Adipocyte (in vitro differentiated cells): ENCODE measurements around the gene GFOD2.

Source experiments
- DNase-seq: peaks from one replicate; pipeline ENCODE4 v3.0.0-alpha.2; 2015; ENCODE audit warnings: low read depth
- H3K27me3 ChIP-seq: replicated peaks from 2 replicates; pipeline ENCODE4 v1.7.0; 2013; ENCODE audit warnings: mild to moderate bottlenecking, low read length, moderate library complexity; ENCODE audit not compliant: control insufficient read depth, insufficient read depth
- H3K36me3 ChIP-seq: 2 replicates; pipeline ENCODE4 v1.7.0; 2013; ENCODE audit warnings: low read length, mild to moderate bottlenecking, moderate library complexity; ENCODE audit not compliant: control insufficient read depth, insufficient read depth, severe bottlenecking
- H3K4me1 ChIP-seq: 2 replicates; pipeline ENCODE4 v1.7.0; 2013; ENCODE audit warnings: mild to moderate bottlenecking, low read length, moderate library complexity; ENCODE audit not compliant: control insufficient read depth, insufficient read depth
- H3K4me3 ChIP-seq: 2 replicates; pipeline ENCODE4 v1.7.0; 2013; ENCODE audit warnings: mild to moderate bottlenecking, low read length, moderate library complexity
- H3K9ac ChIP-seq: 2 replicates; pipeline ENCODE4 v1.7.0; 2013; ENCODE audit warnings: mild to moderate bottlenecking, low read length, moderate library complexity
- H3K9me3 ChIP-seq: 2 replicates; pipeline ENCODE4 v1.7.0; 2013; ENCODE audit warnings: mild to moderate bottlenecking, low read length, moderate library complexity; ENCODE audit not compliant: control insufficient read depth

The GFOD2 gene

DNA sequence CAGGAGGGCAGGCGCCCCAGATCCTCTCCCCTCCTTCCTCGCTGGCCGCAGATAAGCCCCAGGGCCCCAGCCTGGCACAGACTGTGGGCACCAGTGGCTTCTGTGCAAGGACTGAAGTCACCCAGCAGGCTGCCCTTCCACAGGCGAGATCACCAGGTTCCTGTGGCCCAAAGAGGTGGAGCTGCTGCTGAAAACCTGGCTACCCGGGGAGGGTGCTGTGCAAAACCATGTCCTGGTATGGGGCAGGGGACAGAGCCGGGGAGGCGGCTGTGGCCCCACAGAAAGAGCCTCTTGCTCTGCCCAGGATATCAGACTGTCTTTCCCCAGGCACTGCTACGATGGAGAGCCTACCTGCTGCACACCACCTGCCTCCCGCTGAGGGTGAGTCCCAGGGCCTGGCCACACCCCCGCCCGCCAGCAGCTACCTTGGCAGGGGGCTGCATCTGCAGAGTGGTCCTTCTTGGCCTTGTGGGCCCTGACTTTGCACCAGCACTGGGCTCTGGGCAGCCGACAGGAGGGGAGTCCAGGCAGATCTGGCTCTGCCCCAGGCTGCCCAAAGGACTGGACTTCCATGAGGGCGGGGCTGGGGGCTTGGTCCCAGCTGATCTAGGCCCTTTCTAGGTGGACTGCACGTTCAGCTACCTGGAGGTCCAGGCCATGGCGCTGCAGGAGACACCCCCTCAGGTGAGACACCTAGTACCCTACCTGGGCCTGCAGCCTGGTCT, 73.6 kb downstream of the GFOD2 start:
- H3K9ac ChIP-seq: no peak overlapping the region
- no peaks in the 10 kb centered on the region for H3K9me3 ChIP-seq
- H3K4me3 ChIP-seq: no peak overlapping the region
- no peak for DNase-seq
- H3K27me3 ChIP-seq: peaks cover 46% of the 10 kb centered on the region
- no peaks in the 10 kb centered on the region for H3K36me3 ChIP-seq
- peaks cover 10% of the 10 kb centered on the region for H3K4me1 ChIP-seq

DNA sequence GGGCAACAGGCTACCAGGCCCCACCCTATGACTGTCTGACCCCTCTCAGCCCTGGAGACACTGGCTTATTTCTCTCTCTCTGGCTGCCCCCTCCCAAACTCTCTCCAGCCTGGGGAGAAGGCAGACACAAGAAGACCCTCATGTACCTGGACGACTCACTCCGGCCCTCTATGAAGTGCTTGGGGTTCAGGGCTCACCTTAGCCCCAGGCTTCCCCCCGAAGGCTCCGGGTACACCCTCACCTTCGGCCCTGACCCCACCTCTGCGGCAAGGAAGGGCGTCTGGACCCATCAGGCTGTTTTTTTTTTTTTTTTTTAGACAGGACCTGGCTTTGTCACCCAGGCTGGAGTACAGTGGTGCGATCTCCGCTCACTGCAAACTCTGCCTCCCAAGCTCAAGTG, 75.1 kb downstream of the GFOD2 start:
- Histone ChIP-seq H3K4me3 (no peak overlapping the region), H3K9ac (no peak overlapping the region), H3K9me3 (no peaks in the 10 kb centered on the region), H3K4me1 (peaks cover 10% of the 10 kb centered on the region), H3K36me3 (peaks cover 1% of the 10 kb centered on the region), H3K27me3 (peaks cover 34% of the 10 kb centered on the region)
- DNase-seq: no peak

DNA sequence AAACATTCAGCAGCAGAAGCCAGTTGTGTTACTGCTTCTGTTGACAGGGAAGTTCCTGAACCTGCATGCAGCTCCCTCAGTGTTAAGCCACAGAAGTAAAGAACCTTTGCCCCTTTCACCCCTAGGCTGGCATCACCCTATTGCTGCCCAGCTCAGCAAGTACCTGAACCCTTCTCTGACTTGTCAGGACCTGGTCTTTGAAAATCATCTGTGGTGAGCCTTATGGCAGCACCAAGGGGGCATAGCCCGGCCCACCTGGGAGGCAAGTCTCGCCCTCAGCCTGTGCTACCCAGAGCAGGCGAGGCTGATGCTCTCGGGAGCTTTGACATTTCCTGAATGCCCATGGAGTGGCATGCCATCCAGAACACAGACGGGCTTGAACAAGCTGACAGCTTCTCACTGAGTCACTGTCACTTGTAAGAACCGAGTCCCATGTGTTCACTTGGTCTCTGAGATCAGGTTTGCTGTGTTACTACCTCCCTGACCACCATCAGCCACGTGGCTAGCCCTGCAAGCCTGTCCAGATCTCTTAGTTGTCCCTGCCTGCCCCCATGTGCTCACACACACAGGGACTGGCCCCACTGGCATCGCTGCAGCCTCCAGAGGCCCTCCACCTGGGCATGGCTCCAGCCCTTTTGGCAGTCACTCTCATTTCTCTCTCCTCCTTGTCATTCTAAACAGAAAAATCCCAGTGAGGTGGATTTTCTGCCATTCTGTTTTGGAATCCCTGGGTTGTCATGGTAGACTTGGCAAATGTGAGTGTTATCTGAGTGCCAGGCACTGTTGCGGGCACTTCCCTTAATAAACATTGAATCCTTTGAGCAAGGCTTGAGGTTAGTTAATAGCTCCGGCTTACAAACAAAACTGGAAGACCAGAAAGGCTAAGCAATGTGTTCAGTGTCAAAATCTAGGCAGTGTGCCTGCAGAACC, 77.1 kb downstream of the GFOD2 start:
- Histone ChIP-seq H3K4me3 (no peak overlapping the region), H3K27me3 (peaks cover 22% of the 10 kb centered on the region), H3K9ac (no peak overlapping the region), H3K4me1 (peaks cover 10% of the 10 kb centered on the region), H3K9me3 (no peaks in the 10 kb centered on the region), H3K36me3 (peaks cover 21% of the 10 kb centered on the region)
- peak; percentile 29 for DNase-seq

DNA sequence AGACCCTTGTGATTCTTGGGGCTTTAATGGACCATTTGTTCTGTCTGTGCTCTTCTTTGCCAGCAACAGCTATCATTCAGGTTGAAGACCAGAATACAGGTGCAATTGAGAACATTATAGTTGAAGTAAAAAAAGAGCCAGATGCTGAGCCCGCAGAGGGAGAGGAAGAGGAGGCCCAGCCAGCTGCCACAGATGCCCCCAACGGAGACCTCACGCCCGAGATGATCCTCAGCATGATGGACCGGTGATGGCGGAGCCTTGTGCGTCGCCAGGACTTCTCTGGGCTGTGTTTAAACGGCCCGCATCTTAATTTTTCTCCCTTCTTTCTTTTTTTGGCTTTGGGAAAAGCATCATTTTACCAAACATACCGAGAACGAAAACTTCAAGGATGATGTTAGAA, 81.5 kb downstream of the GFOD2 start:
- DNase-seq: no peak
- Histone ChIP-seq H3K9ac (no peak overlapping the region), H3K4me1 (peaks cover 13% of the 10 kb centered on the region), H3K27me3 (no peaks in the 10 kb centered on the region), H3K36me3 (peaks cover 45% of the 10 kb centered on the region), H3K4me3 (no peak overlapping the region), H3K9me3 (no peaks in the 10 kb centered on the region)

DNA sequence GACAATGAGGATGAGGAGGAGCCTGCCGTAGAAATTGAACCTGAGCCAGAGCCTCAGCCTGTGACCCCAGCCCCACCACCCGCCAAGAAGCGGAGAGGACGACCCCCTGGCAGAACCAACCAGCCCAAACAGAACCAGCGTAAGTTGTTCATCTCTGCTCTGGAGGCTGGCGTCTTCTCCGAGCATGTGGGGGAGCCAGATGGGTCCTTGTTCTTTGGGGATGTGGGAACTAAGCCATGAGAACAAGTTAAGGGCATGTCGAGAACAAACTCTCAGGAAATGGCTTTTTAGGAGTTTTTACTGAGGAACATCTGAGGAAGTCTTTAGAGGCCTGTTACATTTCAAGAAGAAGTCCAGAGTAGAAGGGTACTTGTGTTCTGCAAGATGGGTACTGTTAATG, 82.4 kb downstream of the GFOD2 start:
- Histone ChIP-seq H3K9ac (no peak overlapping the region), H3K27me3 (no peaks in the 10 kb centered on the region), H3K36me3 (peaks cover 45% of the 10 kb centered on the region), H3K4me3 (no peak overlapping the region), H3K4me1 (peaks cover 10% of the 10 kb centered on the region), H3K9me3 (no peaks in the 10 kb centered on the region)
- no peak for DNase-seq

DNA sequence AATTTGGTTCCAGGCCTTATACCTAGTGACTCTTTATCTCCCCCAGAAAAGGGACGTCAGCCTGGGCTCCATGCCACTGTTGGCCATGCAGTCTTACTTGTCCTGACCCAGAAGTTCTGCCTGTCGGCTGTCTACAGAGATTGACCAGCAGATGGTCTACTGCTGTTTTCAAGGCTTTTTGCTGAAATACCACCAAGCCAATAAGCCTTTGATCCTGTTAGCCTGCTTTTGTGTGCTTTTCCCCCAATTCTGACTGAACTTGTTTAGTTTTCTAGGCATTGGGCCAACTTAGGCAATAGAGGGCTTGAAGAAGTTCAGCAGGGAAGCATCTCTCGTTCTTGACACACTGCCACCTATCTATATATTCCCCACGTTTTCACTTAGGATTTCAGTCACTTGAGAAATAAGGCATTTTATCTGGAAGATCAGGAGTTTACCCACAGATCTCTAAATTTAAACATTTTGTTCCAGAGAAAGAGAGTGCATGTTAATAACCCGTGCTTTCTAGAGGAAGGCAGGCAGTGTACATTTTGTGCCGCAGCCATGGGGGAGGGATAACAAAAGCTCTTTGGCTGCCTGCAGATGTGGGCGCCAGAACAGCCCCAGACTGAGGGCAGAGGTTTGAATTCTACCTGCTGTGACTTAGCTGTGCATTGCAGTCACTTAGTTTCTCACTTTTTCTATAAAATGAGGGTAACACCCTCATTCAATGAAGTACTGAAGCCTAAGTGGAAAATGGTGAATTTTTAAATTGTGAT, 86.5 kb downstream of the GFOD2 start:
- Histone ChIP-seq H3K9ac (no peak overlapping the region), H3K4me1 (peaks cover 7% of the 10 kb centered on the region), H3K36me3 (peaks cover 51% of the 10 kb centered on the region), H3K27me3 (no peaks in the 10 kb centered on the region), H3K4me3 (no peak overlapping the region), H3K9me3 (no peaks in the 10 kb centered on the region)
- DNase-seq: peak; percentile 84

DNA sequence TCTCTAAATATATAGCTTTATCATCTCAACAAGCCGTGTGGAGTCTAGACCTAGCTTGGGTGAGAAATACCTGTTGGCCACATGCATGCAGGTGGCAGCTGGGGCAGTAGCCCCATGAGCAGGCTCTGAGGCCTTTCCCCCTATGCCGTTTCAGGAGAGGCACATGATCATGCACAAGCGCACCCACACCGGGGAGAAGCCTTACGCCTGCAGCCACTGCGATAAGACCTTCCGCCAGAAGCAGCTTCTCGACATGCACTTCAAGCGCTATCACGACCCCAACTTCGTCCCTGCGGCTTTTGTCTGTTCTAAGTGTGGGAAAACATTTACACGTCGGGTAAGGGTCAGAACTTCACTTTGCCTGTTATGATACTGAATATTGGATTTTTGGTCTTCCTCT, 90.9 kb downstream of the GFOD2 start:
- no peaks in the 10 kb centered on the region for H3K27me3 ChIP-seq
- no peak for DNase-seq
- no peaks in the 10 kb centered on the region for H3K9me3 ChIP-seq
- peaks cover 7% of the 10 kb centered on the region for H3K4me1 ChIP-seq
- no peak overlapping the region for H3K9ac ChIP-seq
- no peak overlapping the region for H3K4me3 ChIP-seq
- H3K36me3 ChIP-seq: peaks cover 48% of the 10 kb centered on the region
